Prostate gland (tissue), 2 donors: ENCODE results near the gene ALG1. TPM values are rescaled to one million over a fixed set of nuclear protein-coding genes. Genes with fewer than 3 reads are reported as not detected.

ENCODE experiments used
- DNase-seq: peaks from one replicate; pipeline ENCODE4 v3.0.0-alpha.2; 2019; ENCODE audit warnings: low spot score
- H3K27ac ChIP-seq, 2 donors: fragments of 200-600 bp; sonication (generic); 2 replicates each; pipeline ENCODE4 v1.5.1; 2017 to 2019
- H3K27me3 ChIP-seq: fragments of 200-600 bp; sonication (generic); replicated peaks from 2 replicates; pipeline ENCODE4 v1.5.1; 2019; ENCODE audit not compliant: insufficient read depth
- H3K36me3 ChIP-seq, 2 donors: fragments of 200-600 bp; sonication (generic); 1 replicate in 1 of 2; 2 replicates in 1 of 2; pipeline versions ENCODE4 v1.5.1 to v1.8.1; 2017 to 2019
- H3K4me1 ChIP-seq: fragments of 200-600 bp; sonication (generic); replicated peaks from 2 replicates; pipeline ENCODE4 v1.5.1; 2019
- H3K4me3 ChIP-seq, 2 donors: fragments of 200-600 bp; sonication (generic); 2 replicates each; pipeline ENCODE4 v1.5.1; 2017 to 2019
- H3K9me3 ChIP-seq: fragments of 200-600 bp; sonication (generic); 2 replicates; pipeline ENCODE4 v1.5.1; 2017
- CTCF ChIP-seq, 4 experiments: fragments of 200-600 bp in 2 of 4; fragments of 450-650 bp in 2 of 4; sonication (generic) in 2 of 4; IDR thresholded peaks; 1 replicate in 3 of 4; 2 replicates in 1 of 4; pipeline ENCODE4 v1.5.1; 2016 to 2019; ENCODE audit warnings: antibody characterized with exemption in 4 of 4, mild to moderate bottlenecking in 2 of 4, moderate library complexity in 2 of 4
- POLR2A ChIP-seq: fragments of 450-650 bp; IDR thresholded peaks from one replicate; pipeline ENCODE4 v1.6.1; 2016; ENCODE audit warnings: antibody characterized with exemption, mild to moderate bottlenecking
- POLR2AphosphoS5 ChIP-seq: sonication (generic); formaldehyde crosslinking; IDR thresholded peaks from one replicate; pipeline ENCODE4 v1.6.1; 2017; ENCODE audit warnings: antibody characterized with exemption
- WGBS: methylation state at CpG from one replicate; pipeline ENCODE4 v1.1.5; 2018; 5-methylcytosine and 5-hydroxymethylcytosine counted together
- intact Hi-C: fragments of 100-400 bp; cut with DNase I; formaldehyde crosslinking; loops from one replicate; pipeline ENCODE4 v1.14.2; 2022
- total RNA-seq, 2 donors: library from RNA; depleted of rRNA; stranded (reverse); fragments of >200 nt; gene quantifications; one replicate each; pipeline ENCODE4 v1.1.0, GENCODE V29; 2016

ALG1 gene
- total RNA-seq, 2 donors from 2014 or later, result 35.1 to 37.7 TPM

- H3K9me3 ChIP-seq, result no peaks in the 10 kb centered on the region
- no peak for DNase-seq
- TF ChIP-seq CTCF (IDR thresholded peaks at IDR 0.05), result no peak
- no peak for TF ChIP-seq POLR2AphosphoS5
- intact Hi-C loops, result no loop called here
- no peak overlapping the region for H3K27ac ChIP-seq
- H3K36me3 ChIP-seq, result no peaks in the 10 kb centered on the region
- 67% methylated on average over 19 of the region's 19 CpGs for WGBS
- H3K27me3 ChIP-seq, result no peaks in the 10 kb centered on the region
- H3K4me3 ChIP-seq, result no peak overlapping the region
- no peaks in the 10 kb centered on the region for H3K4me1 ChIP-seq
Observed at GRCh38 chr16:5062790-5063765, 8.6 kb upstream of the ALG1 start.

GRCh38 chr16:5064915-5065314 is 6.7 kb upstream of the ALG1 start:
- H3K4me1 ChIP-seq, result no peaks in the 10 kb centered on the region
- no peaks in the 10 kb centered on the region for H3K36me3 ChIP-seq
- 29% methylated on average over 7 of the region's 7 CpGs for WGBS
- no peaks in the 10 kb centered on the region for H3K9me3 ChIP-seq
- no peaks in the 10 kb centered on the region for H3K27me3 ChIP-seq
- no peak for TF ChIP-seq CTCF (IDR thresholded peaks at IDR 0.05)
- TF ChIP-seq POLR2A, result no peak
- TF ChIP-seq POLR2AphosphoS5, result no peak
- no peak for DNase-seq
- no peak overlapping the region for H3K4me3 ChIP-seq
- no peak overlapping the region for H3K27ac ChIP-seq
- intact Hi-C loops, result no loop called here

GRCh38 chr16:5065326-5065725 is 6.3 kb upstream of the ALG1 start:
- Histone ChIP-seq H3K9me3 (no peaks in the 10 kb centered on the region), H3K36me3 (no peaks in the 10 kb centered on the region), H3K4me3 (no peak overlapping the region), H3K27ac (no peak overlapping the region), H3K27me3 (no peaks in the 10 kb centered on the region), H3K4me1 (no peaks in the 10 kb centered on the region)
- WGBS, result 36% methylated on average over 8 of the region's 8 CpGs
- TF ChIP-seq POLR2A, result no peak
- TF ChIP-seq POLR2AphosphoS5, result no peak
- no peak for TF ChIP-seq CTCF (IDR thresholded peaks at IDR 0.05)
- intact Hi-C loops, result no loop called here
- no peak for DNase-seq

- Histone ChIP-seq H3K4me1 (no peaks in the 10 kb centered on the region), H3K27me3 (no peaks in the 10 kb centered on the region), H3K27ac (no peak within 1 kb of the TSS), H3K9me3 (no peaks in the 10 kb centered on the region), H3K4me3 (no peak within 1 kb of the TSS), H3K36me3 (no peaks in the 10 kb centered on the region)
- 49% methylated on average over 10 of the region's 10 CpGs for WGBS
- no peak for DNase-seq
- intact Hi-C loops, result no loop called here
- TF ChIP-seq POLR2AphosphoS5 (no peak), CTCF (IDR thresholded peaks at IDR 0.05) (no peak), POLR2A (no peak)
Observed at GRCh38 chr16:5065813-5066212, 5.8 kb upstream of the ALG1 start, which contains the start of gene C16orf89. Gene C16orf89, minus strand, starts transcription at chr16:5065956. Its CDS starts 48 bp downstream, at chr16:5065908.

- TF ChIP-seq CTCF (IDR thresholded peaks at IDR 0.05) (no peak), POLR2AphosphoS5 (no peak), POLR2A (no peak)
- Histone ChIP-seq H3K4me3 (no peak overlapping the region), H3K4me1 (no peaks in the 10 kb centered on the region), H3K9me3 (no peaks in the 10 kb centered on the region), H3K27ac (no peak overlapping the region), H3K27me3 (no peaks in the 10 kb centered on the region), H3K36me3 (no peaks in the 10 kb centered on the region)
- no peak for DNase-seq
- intact Hi-C loops, result no loop called here
- WGBS, result 84% methylated on average over 6 of the region's 6 CpGs
Observed at GRCh38 chr16:5066511-5066910, 5.1 kb upstream of the ALG1 start.
